Natural killer cell (primary cell): Measurements from ENCODE around the gene RAB3IL1. TPM values are rescaled to one million over a fixed set of nuclear protein-coding genes. Genes with fewer than 3 reads are reported as not detected.

Experiments used
- ATAC-seq, 3 donors: fragments of 150-1000 bp in 2 of 3; fragments of 200-7000 bp in 1 of 3; cut with Tn5 transposase; 1 replicate in 1 of 3; 2 replicates in 2 of 3; pipeline ENCODE4 v1.10.0; 2021; ENCODE audit warnings: mild to moderate bottlenecking in 2 of 3, moderate library complexity in 2 of 3
- DNase-seq, 2 donors: peaks; one replicate each; pipeline versions ENCODE4 v3.0.0 to v3.0.0-alpha.2; 2013 to 2021; ENCODE audit warnings: mixed read lengths in 1 of 2
- H3K27ac ChIP-seq: one replicate; pipeline ENCODE4 v1.5.1; 2013; ENCODE audit warnings: mild to moderate bottlenecking, low read length
- H3K27me3 ChIP-seq: one replicate; pipeline ENCODE4 v1.6.1; 2013; ENCODE audit warnings: low read length; ENCODE audit not compliant: control insufficient read depth, insufficient read depth
- H3K36me3 ChIP-seq: one replicate; pipeline ENCODE4 v1.6.1; 2013; ENCODE audit warnings: low read length; ENCODE audit not compliant: control insufficient read depth, insufficient read depth
- H3K4me1 ChIP-seq: one replicate; pipeline ENCODE4 v1.6.1; 2013; ENCODE audit warnings: low read length; ENCODE audit not compliant: control insufficient read depth, insufficient read depth
- H3K4me3 ChIP-seq: one replicate; pipeline ENCODE4 v1.5.1; 2013; ENCODE audit warnings: low read length
- H3K9me3 ChIP-seq: one replicate; pipeline ENCODE4 v1.6.1; 2013; ENCODE audit warnings: low read length; ENCODE audit not compliant: control insufficient read depth, insufficient read depth
- H3K27ac Mint-ChIP-seq, 2 donors: one replicate each; pipeline ENCODE4 v1.8.0; 2022; ENCODE audit warnings: mild to moderate bottlenecking in 2 of 2, mixed read lengths in 2 of 2, moderate library complexity in 1 of 2
- H3K27me3 Mint-ChIP-seq, 2 donors: one replicate each; pipeline ENCODE4 v1.8.0; 2022; ENCODE audit warnings: low read depth in 2 of 2, mixed read lengths in 2 of 2
- H3K36me3 Mint-ChIP-seq: one replicate; pipeline ENCODE4 v1.8.0; 2022; ENCODE audit warnings: mixed read lengths
- H3K4me1 Mint-ChIP-seq, 2 donors: one replicate each; pipeline ENCODE4 v1.8.0; 2022; ENCODE audit warnings: mixed read lengths in 2 of 2
- H3K4me3 Mint-ChIP-seq: one replicate; pipeline ENCODE4 v1.8.0; 2022; ENCODE audit warnings: mild to moderate bottlenecking, moderate library complexity, mixed read lengths
- H3K9me3 Mint-ChIP-seq, 2 donors: one replicate each; pipeline ENCODE4 v1.8.0; 2022; ENCODE audit warnings: mixed read lengths in 2 of 2
- WGBS: methylation state at CpG from one replicate; pipeline ENCODE4 v1.1.7; 2013; ENCODE audit warnings: missing lambda C conversion rate; ENCODE audit not compliant: insufficient coverage; 5-methylcytosine and 5-hydroxymethylcytosine counted together
- intact Hi-C: fragments of 100-400 bp; cut with micrococcal nuclease; formaldehyde crosslinking; loops from one replicate; pipeline ENCODE4 v1.14.2; 2022
- total RNA-seq, 4 donors: library from RNA; stranded (reverse); fragments of 120-200 nt in 1 of 4; gene quantifications; one replicate each; pipeline versions ENCODE4 v1.2.3 to v1.2.4, GENCODE V29; 2013 to 2022
- TF ChIP-seq, protein P1 (sequence below): fragments of 200-600 bp; IDR thresholded peaks from one replicate; pipeline ENCODE4 v1.8.0; 2022; ENCODE audit warnings: antibody characterized with exemption

The RAB3IL1 gene
- total RNA-seq, 3 donors from 2014 or later (not counting 1 experiment from before 2014, with no cell fraction given), result not detected

GRCh38 chr11:61872935-61873565, 44.3 kb downstream of the RAB3IL1 start:
- no peaks in the 10 kb centered on the region for H3K9me3 ChIP-seq
- TF ChIP-seq, protein P1, sequence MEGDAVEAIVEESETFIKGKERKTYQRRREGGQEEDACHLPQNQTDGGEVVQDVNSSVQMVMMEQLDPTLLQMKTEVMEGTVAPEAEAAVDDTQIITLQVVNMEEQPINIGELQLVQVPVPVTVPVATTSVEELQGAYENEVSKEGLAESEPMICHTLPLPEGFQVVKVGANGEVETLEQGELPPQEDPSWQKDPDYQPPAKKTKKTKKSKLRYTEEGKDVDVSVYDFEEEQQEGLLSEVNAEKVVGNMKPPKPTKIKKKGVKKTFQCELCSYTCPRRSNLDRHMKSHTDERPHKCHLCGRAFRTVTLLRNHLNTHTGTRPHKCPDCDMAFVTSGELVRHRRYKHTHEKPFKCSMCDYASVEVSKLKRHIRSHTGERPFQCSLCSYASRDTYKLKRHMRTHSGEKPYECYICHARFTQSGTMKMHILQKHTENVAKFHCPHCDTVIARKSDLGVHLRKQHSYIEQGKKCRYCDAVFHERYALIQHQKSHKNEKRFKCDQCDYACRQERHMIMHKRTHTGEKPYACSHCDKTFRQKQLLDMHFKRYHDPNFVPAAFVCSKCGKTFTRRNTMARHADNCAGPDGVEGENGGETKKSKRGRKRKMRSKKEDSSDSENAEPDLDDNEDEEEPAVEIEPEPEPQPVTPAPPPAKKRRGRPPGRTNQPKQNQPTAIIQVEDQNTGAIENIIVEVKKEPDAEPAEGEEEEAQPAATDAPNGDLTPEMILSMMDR, result no peak
- 88% methylated on average over 19 of the region's 20 CpGs for WGBS
- Mint-ChIP-seq H3K27ac (no peak overlapping the region), H3K27me3 (no peaks in the 10 kb centered on the region), H3K4me3 (no peak overlapping the region), H3K9me3 (no peaks in the 10 kb centered on the region), H3K4me1 (peaks cover 6 to 8% of the 10 kb centered on the region in 2 donors), H3K36me3 (no peaks in the 10 kb centered on the region)
- no peak overlapping the region for H3K4me3 ChIP-seq
- no peaks in the 10 kb centered on the region for H3K27me3 ChIP-seq
- ATAC-seq (no peak), DNase-seq (no peak)
- intact Hi-C loops, result no loop called here
- no peak overlapping the region for H3K27ac ChIP-seq
- H3K36me3 ChIP-seq, result no peaks in the 10 kb centered on the region
- peaks cover 8% of the 10 kb centered on the region for H3K4me1 ChIP-seq

GRCh38 chr11:61871158-61871597, 46.2 kb downstream of the RAB3IL1 start:
- ATAC-seq, result peak; percentile 87 to 99 (median 97)
- WGBS, result 3% methylated on average over 24 of the region's 24 CpGs
- no peaks in the 10 kb centered on the region for H3K9me3 Mint-ChIP-seq
- no peaks in the 10 kb centered on the region for H3K36me3 Mint-ChIP-seq
- H3K4me1 ChIP-seq, result peaks cover 8% of the 10 kb centered on the region
- intact Hi-C loops, result loop anchor here (2.0 kb wide), 1 partner anchor 76 kb away; no protein-coding TSS in a partner anchor
- H3K36me3 ChIP-seq, result no peaks in the 10 kb centered on the region
- H3K27me3 Mint-ChIP-seq, result no peaks in the 10 kb centered on the region
- no peak overlapping the region for H3K4me3 ChIP-seq
- no peaks in the 10 kb centered on the region for H3K27me3 ChIP-seq
- peak overlapping the region; percentile 67 for H3K4me3 Mint-ChIP-seq
- H3K9me3 ChIP-seq, result no peaks in the 10 kb centered on the region
- TF ChIP-seq, protein P1, result peak; percentile 73
- peaks cover 6 to 8% of the 10 kb centered on the region in 2 donors for H3K4me1 Mint-ChIP-seq
- peak; percentile 57 to 79 for DNase-seq
- H3K27ac Mint-ChIP-seq, result no peak overlapping the region
- H3K27ac ChIP-seq, result no peak overlapping the region

DNA sequence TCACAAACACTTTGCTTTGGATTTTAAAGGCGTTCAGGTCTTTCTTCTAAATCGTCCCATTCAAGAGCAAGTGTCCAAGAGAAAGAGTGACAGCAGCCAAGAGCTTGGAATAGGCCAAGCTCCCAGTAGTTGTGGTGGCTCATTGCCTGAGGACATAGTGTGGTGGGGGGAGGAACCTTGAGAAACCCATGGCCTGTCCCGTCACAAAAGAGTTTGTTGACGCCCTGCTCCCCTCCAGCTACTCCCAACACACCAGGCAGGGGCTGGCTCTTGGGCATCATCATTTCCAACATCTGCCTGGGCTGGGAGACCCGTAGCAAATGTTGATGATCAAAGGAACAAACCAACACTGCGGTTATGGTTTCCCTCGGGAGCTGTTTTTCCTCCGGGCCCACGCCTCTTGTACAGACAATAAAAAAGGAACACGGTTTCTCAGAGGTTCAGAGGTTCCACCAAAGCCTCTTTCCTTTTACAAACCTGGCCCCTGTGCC, 46.8 kb downstream of the RAB3IL1 start:
- no peaks in the 10 kb centered on the region for H3K27me3 Mint-ChIP-seq
- no peak for ATAC-seq
- DNase-seq, result no peak
- Histone ChIP-seq H3K27me3 (no peaks in the 10 kb centered on the region), H3K4me3 (no peak overlapping the region), H3K27ac (no peak overlapping the region), H3K36me3 (no peaks in the 10 kb centered on the region), H3K4me1 (peaks cover 8% of the 10 kb centered on the region), H3K9me3 (no peaks in the 10 kb centered on the region)
- no peaks in the 10 kb centered on the region for H3K36me3 Mint-ChIP-seq
- H3K9me3 Mint-ChIP-seq, result no peaks in the 10 kb centered on the region
- intact Hi-C loops, result loop anchor here (2.0 kb wide), 1 partner anchor 76 kb away; no protein-coding TSS in a partner anchor
- no peak overlapping the region for H3K27ac Mint-ChIP-seq
- H3K4me3 Mint-ChIP-seq, result peak overlapping the region; percentile 1
- TF ChIP-seq, protein P1, result no peak
- peaks cover 6 to 8% of the 10 kb centered on the region in 2 donors for H3K4me1 Mint-ChIP-seq
- WGBS, result 58% methylated on average over 9 of the region's 10 CpGs
